OCI-LY3 (cell line): ENCODE measurements around the gene SLC25A51.

ENCODE experiments used
- CTCF ChIP-seq: fragments of 200-600, 300-600 bp; sonication (generic); IDR thresholded peaks from 2 replicates; pipeline ENCODE4 v1.5.1; 2014; ENCODE audit warnings: antibody characterized with exemption, low read length, low read depth
- EZH2phosphoT487 ChIP-seq: fragments of 200-600 bp; shearing (Covaris generic); IDR thresholded peaks from 2 replicates; pipeline ENCODE4 v1.6.1; 2018; ENCODE audit warnings: antibody characterized with exemption, mixed run types, low read depth

- TF ChIP-seq CTCF (no peak), EZH2phosphoT487 (no peak)
Observed at GRCh38 chr9:37929441-37929895, 25.5 kb upstream of the SLC25A51 start.
